Posterior vena cava (tissue), 2 donors: ENCODE data around the gene ZNF365. TPM values are rescaled to one million over a fixed set of nuclear protein-coding genes. Genes with fewer than 3 reads are reported as not detected.

Experiments
- total RNA-seq, 2 donors: library from RNA; stranded (reverse); fragmentation: NEBNext Ultra II Directional; extraction: Animal tissue kit (Norgen Biotek cat#: 25700); gene quantifications; one replicate each; pipeline ENCODE4 v1.2.1, GENCODE V29; 2021
- donor health status: DM: yes; HTN: yes; CAD: no.
- donor health status: DM: yes; HTN: yes; CAD: no.

Gene ZNF365
- total RNA-seq, 2 donors from 2014 or later: 0.10 to 0.23 TPM

Other genes starting within 250 kb of the ZNF365 start
- gene RTKN2, start 105.5 kb upstream of the ZNF365 start, total RNA-seq: under 1 TPM; 0.14 to 0.19 TPM